HG02678 (cell line): ENCODE results near the gene ACTR6.
A peak's percentile ranks its signal among the peaks of the same experiment; 100 is the strongest.
"Not testable (repeated sequence)": the region's sequence is repeated elsewhere in the genome, so short reads cannot be mapped to it uniquely, and the experiment has no call there.

ENCODE experiments used
- ATAC-seq: cut with Tn5 transposase; IDR thresholded peaks from one replicate; pipeline ENCODE4 v1.9.1; 2021; ENCODE audit warnings: mild to moderate bottlenecking, moderate library complexity; ENCODE audit not compliant: unreplicated experiment

The ACTR6 gene

DNA sequence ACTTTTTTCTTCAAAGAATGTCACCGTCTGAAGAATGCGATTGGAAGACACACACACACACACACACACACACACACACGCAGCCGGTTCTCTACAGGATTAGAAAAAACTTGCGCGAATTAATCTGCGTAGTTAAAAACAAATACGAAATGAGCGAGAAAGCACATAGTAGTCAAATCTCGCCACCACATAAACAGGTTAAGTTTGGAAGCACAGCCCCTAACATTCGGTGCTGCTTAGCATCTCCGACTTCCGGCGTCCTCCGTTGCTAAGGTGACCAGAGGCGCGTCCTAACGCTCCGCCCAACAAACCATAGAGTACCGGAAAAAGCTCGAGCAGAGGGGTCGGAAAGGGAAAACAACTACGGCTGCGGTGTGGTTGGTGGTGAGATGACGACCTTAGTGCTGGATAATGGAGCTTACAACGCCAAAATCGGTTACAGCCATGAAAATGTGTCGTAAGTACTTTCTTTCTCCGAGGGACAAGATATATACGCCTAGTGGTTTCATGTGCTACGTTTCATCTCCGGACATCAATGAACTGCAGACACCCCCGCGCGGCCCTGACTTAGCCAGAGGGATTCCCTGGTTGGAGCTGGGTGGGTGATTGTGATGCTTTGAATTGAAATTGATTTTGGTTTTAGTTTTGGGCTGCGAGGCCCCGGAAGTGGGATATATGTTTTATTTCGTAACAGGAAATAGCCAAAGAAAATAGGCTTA is at the start of gene ACTR6:
TSS of gene ACTR6 (plus strand) at position 353 of the 719 bp plus-strand sequence. CDS start at position 390, 37 bp downstream.
- peak; percentile 88 for ATAC-seq

DNA sequence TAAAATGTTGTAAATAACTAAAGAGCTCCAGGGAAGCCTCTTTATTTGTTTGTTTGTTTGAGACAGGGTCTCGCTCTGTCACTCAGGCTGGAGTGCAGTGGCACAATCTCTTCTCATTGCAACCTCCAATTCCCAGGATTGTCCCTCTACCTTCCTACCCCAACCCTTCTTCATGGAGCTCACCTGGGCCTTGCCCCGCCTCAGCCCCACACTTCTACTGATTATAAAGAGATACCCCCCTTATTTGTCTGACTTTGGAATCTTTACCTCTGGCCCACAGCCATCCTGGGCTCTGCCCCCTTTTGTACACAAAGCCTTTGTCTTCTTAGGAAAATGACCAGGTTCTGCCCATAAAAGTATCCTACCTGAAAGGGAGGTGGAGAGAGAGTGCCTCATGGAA is 48.8 kb upstream of the ACTR6 start:
- ATAC-seq, result no peak

DNA sequence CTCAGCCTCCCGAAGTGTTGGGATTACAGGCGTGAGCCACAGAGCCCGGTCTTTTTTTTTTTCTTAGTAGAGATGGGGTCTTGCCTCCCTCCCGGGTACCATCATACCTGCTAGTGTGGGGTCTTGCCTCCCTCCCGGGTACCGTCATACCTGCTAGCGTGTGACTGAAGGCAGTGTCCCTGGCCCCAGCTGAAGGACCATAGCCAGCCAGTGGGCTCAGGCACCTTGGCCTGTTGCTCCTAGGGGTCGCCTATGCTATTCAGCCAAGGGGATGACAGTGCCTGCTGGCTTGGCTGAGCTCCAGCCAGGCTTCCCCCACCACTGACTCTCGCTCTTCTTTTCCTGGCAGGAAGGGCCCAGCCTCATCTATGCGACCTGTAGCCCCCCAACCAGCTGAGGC is 47.5 kb upstream of the ACTR6 start:
- ATAC-seq, result no peak

DNA sequence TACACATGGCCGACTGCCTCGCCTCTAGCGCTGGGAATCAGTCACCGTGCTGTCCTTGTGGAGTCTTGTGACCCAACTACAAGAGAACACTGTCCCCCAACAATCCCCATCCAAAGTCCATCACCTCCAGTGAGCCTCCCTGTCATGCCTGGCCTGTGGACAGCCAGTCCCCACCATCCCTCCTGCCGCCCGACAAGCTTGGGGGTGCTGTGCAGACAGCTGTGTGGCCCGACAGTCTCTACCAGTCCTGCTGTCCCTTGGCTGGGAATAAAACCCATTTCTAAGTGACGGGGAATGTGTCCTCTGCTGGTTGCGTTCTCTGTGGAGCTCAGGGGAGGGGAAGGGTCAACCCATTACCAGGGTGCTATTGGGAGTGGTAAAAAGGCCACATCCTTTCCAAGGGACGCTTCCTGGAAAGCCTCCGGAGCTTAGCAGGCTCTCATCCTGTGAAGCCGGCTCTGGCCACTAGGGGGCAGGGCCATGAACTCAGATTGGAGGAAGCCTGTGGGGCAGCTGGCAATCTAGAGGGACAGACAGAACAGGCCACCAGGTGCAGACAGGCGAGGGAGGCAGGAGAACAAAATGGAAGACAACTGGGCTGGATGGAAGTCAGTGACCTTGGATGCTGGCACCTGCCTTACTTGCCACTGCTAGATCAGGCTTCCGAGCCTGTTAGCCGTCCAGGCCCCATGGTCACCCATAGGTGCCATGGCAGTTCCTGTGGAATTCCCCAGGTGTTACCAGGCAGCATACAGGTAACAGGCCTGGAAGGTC is 46.0 kb upstream of the ACTR6 start:
- peak; percentile 75 for ATAC-seq

DNA sequence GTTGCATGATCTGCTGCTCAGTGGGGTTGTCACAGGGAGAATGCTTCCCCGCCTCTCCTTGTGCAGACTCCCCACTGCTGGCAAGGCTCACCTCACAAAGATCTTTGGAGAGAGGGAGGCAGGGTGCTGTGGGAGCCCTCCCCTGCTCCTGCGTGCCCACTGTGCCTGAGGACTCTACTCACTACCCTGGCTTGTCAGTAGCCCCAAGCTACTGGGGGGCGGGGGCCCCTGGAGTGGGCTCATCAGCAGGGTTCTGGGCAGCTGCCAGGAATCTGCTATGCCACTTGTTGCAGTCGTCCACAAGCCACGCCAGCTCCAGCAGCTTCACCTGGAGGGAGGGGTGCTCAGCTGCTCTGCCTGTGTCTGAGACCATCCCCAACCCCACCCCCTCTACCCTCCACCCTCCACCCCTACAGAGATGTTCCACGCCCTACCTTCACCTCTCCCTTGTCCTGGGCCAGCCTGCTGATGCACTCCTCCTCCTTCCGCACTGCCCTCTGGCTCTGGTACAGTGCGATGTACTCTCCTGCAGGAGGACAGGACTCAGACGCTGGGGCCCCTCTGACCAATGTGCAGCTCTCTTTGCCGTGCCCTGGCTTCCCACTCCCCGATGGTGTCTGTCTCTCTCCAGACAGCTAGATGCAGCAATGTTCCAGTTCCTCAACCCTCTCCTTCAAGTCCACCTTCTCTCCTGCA is 43.7 kb upstream of the ACTR6 start:
- ATAC-seq, result no peak

DNA sequence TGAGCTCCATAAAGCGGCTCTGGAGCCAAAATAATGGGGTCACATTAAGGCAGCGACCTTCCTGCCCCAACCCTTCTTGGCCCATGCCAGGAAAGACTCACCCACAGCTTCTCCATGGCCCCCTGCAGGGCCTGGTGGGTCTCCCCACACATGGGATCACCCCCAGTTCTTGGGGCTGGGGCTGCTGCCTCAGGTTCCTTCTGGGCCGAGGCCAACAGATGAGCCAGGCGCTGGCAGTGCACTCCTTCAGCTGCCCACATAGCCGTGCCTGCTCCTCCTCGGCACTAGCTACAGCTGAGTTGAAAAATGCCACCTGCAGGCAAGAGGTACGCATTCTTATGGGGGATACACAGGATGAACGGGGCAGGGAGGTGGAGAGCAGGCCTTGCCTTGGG is 43.2 kb upstream of the ACTR6 start:
- no peak for ATAC-seq

DNA sequence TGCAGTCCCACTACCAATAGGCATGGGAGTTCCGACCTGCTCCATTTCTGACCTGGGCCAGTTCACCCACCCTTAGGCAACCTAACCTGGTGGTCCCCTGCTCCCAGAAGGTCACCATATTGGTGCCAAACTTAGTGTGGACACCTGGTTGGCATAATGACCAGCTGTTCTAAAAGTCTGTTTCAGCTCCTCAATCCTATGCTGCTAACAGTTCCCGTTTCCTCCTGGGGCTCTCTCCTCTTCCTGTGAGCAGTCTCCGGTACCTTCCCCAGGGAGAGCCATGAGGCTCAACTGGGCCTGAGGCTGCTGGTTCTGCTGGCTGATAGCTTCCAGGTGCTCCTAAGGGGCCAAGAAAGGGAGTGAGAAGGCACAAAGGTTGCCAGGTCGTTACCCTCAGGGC is 42.1 kb upstream of the ACTR6 start:
- ATAC-seq, result no peak

DNA sequence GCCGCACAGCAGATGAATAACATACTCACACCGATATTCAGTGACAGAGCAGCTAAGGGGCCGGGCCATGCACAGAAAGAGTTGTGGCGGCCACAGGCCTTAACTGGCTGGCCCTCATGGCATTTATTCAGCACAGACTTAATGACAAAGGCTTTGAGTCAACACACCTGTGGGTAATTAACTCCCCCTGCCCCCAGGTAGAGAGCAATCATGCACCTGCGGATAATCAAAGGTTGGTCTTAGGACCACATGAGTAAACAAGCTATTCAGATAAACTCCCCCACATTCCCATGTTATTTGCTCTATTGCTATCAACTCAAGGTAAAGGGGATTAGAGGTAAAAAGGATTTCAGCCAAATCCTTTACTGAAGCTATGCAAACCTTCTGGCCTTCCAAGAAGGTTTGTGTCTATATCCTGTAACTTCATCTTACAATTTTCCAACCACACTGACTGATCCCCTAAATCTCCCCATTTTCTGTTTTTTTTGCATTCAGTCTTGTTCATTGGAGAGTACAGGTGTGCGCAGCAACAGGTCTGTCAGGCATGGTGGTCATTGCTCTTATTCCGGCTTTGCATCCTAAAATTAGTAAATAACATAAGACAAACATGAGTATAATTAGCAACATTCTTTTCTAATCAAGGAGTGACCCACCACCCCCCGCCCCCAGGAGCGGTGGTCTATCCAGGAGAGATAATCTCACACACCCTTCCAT is 41.1 kb upstream of the ACTR6 start:
- ATAC-seq, result no peak

DNA sequence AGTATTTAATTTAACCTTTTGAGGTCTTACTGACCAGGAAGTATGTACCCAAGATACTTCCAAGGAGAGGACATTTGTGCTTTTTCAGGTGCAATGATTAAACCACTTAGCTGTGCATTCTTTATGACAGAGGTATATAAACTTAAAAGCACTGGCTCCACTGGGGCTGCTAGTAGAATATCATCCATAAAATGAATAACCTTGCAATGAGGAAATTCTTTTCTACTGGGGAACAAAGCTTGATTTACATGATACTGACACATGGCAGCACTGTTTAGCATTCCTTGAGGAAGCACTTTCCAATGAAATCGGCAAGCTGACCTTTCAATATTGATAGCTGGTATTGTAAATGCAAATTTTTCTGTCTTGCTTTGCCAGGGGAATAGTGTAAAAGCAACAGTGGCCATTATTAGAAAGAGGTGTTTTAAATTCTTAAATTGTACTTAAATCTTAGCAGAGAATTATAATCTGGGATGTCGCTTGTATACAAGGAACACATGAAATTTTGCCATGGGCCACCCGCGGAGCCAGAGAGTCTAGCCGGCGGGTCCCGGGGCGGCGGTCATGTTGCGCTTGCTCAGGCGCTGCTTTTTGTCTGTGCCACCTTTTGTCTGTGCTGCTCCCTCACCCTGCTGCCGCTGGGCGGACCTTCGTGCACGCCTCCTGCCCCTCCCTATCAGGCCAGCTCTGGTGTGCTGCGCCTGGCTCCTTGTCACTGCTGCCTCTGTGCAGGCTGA is 37.0 kb upstream of the ACTR6 start:
- ATAC-seq, result peak; percentile 100

DNA sequence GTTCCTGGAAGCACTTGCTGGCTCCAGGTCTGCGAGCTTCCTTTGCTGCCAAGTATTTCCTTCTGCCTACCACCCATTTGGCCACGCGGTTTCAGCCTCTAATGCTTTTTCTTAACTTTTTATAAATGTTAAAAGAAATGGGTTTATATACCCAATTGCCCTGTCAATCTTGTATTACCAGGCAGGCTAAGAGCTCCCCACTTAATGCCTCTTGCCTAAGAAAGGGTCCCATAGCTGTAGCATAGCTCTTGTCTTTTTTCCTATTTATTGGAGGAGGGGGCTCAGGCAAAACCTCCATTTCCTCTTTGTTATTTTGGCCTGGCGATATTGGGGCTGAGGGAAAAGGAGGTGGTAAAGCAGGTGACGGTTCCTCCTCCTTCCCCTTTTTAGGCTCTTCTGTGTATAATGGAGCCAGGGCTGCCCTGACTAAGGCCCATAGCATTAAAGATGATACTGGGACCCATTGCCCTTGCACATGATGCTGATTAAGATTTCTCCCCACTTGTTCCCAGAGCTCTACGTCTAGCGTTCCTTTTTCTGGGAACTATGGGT is 36.4 kb upstream of the ACTR6 start:
- peak; percentile 7 for ATAC-seq

DNA sequence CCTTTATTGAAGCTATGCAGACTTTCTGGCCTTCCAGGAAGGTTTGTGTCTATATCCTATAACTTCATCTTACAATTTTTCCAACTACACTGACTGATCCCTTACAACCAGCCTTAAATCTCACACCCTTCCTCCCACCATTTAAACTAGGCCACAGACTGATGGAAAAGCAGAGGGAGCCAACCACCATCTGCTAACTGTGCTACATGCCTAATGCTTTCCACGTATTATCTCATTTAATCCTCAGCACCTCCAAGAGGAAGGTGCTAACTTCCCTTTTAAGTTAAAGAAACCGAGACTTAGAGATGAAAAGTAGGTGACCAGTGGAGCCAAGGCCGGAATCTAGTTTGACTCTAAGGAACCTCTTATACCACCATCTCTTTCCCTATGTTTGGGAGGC is 35.3 kb upstream of the ACTR6 start:
- ATAC-seq, result no peak

DNA sequence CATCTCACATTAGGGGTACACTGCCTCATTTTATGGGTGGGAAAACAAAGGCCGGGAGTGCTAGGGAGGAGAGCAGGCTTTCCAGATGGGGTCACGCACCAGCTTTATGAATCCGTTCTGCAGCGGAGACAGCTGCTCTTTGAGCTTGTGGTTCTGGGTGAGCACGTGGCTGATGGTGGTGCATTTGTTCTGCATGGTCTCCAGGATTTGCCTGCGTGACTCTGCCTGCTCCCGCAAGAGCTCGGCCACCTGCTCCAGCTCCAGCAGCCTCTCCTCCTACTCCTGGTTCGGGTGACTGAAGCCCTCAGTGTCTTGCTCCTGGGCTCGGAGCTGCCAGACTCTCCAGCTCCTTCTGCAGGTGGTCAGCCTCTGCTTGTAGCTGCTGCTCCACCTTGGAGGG is 34.4 kb upstream of the ACTR6 start:
- ATAC-seq, result no peak

DNA sequence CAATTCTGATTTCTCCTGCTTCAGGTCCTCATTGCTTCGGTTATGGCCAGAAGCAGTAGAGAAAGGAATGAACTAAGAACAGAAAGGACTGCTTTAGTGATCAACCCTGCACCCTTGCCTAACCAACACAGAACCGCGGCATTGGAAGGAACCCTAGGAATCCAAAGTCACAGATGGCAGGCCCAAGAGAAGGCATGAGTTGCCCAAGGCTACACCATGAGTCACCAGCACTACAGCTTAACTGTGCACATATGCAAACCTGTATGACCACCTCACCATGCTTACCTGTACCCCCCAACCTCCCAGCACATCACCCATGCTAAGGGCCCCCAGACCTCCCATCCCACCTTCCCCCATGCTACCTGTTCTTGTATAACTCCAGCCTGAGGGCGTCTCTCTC is 32.1 kb upstream of the ACTR6 start:
- no peak for ATAC-seq

DNA sequence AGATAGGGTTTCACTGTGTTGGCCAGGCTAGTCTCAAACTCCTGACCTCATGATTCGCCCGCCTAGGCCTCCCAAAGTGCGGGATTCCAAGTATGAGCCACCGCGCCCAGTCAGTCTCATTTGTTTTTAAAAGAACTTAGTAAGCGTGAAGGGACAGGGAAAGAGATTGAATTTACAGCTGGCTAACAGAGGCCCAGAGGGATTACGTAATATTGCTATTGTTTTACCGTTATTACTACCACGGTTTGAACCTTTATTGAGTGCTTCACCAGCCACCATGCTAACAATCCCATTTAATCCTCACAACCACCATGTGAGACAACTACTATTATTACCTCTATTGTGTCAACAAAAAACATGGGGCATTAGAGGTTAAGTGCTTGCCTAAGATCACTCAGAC is 31.3 kb upstream of the ACTR6 start:
- ATAC-seq, result no peak

DNA sequence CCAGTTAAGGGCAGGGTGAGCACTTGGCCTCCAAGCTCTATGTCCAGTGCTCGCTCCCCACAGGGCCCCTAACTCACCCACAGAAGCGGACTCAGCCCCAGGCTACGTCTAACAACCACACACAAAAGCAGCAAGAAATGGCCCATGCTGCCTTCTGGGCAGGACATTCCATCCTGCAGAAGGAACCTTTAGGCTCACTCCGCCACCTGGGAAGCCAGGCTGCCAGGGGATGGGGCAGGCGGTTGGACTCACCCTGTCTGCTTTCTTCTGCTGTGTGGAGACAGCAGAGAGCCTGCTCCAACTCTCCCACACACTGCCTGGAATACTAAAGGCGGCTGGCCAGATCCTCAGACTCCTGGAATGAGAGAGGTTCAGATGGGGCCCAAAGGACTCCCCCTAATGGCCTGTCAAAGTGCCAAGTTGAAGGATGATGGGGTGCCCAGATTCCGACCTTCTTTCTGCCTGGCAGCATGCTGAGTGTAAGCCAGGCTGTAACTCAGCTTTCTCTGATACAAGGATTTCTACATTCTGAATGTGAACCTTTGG is 30.2 kb upstream of the ACTR6 start:
- no peak for ATAC-seq

DNA sequence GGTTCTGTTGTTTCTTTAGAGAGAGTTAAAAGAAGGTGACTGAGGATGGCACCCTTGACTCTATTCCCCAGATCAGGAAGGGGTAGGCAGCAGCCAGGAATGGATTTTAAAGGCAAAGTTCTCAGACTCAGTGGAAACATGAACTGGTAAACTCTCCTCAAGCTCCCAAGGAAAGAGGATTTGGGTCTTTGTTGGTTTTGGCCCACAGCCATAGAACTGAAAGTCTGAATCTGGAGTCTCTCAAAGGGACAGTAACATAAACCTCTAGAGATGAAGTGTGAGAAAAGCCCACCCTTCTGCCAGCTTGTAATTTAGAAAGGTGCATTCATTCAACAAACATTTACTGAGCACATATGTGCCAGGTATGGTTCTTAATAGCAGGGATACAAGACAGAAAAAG is 29.4 kb upstream of the ACTR6 start:
- no peak for ATAC-seq

DNA sequence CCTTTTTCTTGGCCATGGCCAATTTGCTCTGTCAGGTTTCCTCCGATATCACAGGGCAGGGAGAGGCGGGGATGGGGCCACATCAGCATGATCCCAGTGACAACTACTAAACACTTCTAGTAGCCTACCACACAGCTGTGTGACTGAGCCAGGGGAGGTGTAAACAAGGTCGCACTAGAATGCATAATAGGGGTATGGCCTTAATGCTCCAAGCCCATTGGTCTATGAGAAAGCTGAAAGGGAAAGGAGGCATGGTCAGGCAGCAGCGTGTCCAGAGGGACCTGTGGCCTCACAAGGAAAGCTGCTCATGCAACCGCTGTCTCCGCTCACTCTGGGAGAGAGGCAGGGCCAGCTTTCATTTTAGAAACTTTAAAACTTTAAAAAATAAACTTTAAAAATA is 27.5 kb upstream of the ACTR6 start:
- ATAC-seq, result no peak

DNA sequence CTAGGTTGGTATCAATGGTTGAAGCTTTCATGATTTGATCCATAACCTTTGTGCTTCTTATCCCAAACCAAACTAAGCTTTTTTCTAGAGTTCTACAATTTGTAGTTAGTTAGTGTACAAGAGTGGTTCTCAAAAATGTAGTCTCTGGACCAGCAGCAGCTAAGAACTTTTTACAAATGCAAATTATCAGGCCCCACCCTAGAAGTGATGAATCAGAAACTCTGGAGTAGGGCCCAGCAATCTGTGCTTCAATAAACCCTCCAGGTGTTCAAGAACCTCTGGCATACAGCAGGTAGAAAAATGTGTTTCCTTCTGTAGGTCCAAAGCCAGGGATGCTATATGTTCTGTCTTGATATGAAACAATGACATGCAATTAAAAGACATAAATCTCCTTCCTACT is 26.1 kb upstream of the ACTR6 start:
- ATAC-seq, result no peak

DNA sequence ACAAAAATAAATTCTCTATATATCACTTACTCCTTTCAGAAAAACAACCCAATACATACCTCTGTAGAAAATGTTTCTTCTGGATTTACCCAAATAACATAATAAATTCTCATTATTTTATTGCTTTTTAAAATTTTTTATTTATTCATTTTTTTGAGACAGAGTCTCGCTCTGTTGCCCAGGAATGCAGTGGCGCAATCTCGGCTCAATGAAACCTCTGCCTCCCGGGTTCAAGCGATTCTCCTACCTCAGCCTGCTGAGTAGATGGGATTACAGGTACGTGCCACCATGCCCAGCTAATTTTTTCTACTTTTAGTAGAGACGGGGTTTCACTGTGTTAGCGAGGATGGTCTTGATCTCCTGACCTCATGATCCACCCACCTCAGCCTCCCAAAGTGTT is 24.1 kb upstream of the ACTR6 start:
- ATAC-seq, result not testable (repeated sequence)

DNA sequence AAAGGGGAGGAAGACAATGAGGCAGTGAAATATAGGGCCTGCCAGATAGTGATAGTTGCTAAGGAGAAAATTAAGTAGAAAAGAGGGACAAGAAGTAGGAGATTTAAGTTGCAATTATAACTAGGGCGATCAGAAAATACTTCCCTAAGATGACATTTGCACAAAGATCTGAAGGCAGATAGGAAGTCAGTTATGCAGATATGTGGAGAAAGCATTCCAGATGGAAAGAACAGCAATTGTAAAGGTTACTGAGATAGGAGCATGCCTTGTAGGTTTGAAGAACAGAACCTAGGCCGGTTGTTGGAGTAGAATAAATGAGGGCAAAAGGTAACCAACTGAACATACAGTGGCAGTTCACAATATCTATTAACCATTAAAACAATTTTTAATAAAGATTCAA is 21.4 kb upstream of the ACTR6 start:
- ATAC-seq, result no peak
